SIG-M5 treated with dmso at 0.1 percent for 504 hours (cell line): Measurements from ENCODE around the gene ETS1.

Experiments
- DNase-seq: peaks from one replicate; lab custom pipeline; 2025; ENCODE audit not compliant: unreplicated experiment; lab: John Stamatoyannopoulos, UW

ETS1 gene

DNA sequence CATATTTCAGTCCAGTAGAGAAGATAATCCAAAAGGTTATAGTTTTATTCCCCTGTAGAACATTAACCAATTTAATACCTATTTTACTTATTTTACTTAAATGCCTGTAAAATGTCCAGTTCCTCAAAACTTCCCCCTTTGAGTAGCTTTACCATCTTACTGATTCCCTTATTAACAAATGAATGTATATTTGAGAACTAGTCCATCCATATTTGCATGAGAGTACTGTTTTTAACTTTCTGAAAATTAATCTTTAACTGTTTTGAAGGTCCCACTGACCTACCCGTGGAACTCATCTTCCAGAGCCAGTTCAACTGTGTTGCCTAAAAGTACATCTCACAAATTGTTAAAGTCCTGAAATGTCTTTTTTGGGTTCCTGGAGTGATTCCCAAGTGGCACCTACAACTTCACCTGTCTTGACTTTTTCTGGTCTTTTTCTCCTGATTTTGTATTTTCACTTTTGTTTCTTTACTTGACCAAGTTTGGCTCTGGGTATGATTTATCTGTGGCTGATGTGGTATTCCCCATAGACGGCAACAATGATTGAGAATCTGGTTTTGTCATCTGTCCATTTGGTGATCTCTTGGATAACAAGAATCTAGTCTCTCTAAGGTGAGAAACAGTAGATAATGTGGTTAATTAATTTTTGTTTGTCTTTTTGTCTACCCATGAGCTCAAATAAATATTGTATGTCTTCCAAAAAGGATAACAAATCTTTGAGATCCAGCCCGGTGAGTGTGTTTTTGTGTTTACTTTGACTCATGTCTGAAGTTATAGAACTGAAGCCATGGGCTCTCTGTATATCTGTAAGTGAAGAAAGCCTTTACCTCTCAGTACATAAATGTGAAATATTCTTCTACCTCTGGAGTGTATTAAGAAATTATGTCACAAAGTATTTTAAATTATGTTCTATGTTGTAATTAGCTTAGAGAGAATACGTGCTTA is 174.2 kb downstream of the ETS1 start:
- no peak for DNase-seq

DNA sequence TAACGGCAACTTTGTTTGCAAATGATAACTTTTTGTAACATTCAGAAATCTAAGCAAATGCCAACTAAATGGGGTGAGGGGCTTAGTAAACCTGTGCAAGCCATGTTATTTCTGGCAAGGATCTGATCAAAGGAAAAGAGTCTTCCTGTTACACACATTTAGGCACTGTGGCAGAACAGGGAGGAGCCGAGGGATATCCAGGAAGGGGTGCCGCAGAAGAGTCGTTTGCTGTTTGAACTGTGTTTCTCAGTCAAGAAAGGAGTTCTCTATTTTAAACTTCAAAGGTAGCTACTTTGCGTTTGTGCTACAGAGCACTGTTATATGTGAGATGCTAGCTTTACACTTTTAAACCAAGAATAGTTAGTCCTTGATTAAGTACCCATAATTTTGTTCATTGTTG is 175.5 kb downstream of the ETS1 start:
- no peak for DNase-seq

DNA sequence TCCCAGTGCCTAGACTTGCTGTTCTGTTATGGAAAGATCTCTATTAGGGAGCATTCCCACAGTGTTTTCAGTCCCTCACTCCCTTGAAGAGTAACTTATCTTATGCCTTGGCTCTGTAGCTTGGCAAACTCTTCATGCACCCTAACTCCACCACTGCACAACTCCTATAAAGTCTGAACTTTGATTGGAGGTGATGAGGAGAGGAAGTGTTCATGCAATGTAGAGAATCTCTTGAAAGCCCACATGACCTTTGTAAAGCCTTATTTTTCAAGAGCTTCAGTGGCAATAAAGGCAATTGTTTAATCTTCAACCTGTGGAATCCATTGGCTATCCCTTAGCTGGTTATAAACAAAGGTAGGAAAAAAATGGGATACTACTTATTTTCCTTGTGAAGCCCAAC is 176.2 kb downstream of the ETS1 start:
- no peak for DNase-seq

GRCh38 chr11:128409476-128409875 is 177.9 kb downstream of the ETS1 start:
- DNase-seq, result no peak
